ENCODE measurements around the gene METTL1.

Gene METTL1

GRCh38 chr12:57724936-57725740, 46.8 kb downstream of the METTL1 start:
- TF ChIP-seq CTCF (IDR thresholded peaks at IDR 0.05; ENCODE audit: extremely low read depth, missing control alignments): no peak
- peak; percentile 18 for DNase-seq (ENCODE audit: low spot score)

GRCh38 chr12:57724003-57724935, 47.6 kb downstream of the METTL1 start:
- no peak for TF ChIP-seq CTCF (IDR thresholded peaks at IDR 0.05; ENCODE audit: extremely low read depth, missing control alignments)
- peak; percentile 32 for DNase-seq (ENCODE audit: low spot score)

GRCh38 chr12:57723630-57723962, 48.3 kb downstream of the METTL1 start:
- TF ChIP-seq CTCF (IDR thresholded peaks at IDR 0.05; ENCODE audit: extremely low read depth, missing control alignments): no peak
- peak; percentile 21 for DNase-seq (ENCODE audit: low spot score)

GRCh38 chr12:57722716-57723629, 48.9 kb downstream of the METTL1 start:
- TF ChIP-seq CTCF (IDR thresholded peaks at IDR 0.05; ENCODE audit: extremely low read depth, missing control alignments): no peak
- DNase-seq (ENCODE audit: low spot score): peak; percentile 8

- peak; percentile 7 for DNase-seq (ENCODE audit: low spot score)
Measured at GRCh38 chr12:57721846-57722608, 49.9 kb downstream of the METTL1 start.

GRCh38 chr12:57720606-57721595, 51.0 kb downstream of the METTL1 start:
- DNase-seq (ENCODE audit: low spot score): peak; percentile 6
- no peak for TF ChIP-seq CTCF (IDR thresholded peaks at IDR 0.05; ENCODE audit: extremely low read depth, missing control alignments)
